GM12801 (cell line): Measurements from ENCODE around the gene PTPN18.

ENCODE experiments used
- TF ChIP-seq, protein P1 (sequence below): IDR thresholded peaks from one replicate; pipeline ENCODE4 v1.5.1; 2011; ENCODE audit warnings: control low read depth; ENCODE audit not compliant: insufficient read length; ENCODE audit errors: extremely low read depth

PTPN18 gene

DNA sequence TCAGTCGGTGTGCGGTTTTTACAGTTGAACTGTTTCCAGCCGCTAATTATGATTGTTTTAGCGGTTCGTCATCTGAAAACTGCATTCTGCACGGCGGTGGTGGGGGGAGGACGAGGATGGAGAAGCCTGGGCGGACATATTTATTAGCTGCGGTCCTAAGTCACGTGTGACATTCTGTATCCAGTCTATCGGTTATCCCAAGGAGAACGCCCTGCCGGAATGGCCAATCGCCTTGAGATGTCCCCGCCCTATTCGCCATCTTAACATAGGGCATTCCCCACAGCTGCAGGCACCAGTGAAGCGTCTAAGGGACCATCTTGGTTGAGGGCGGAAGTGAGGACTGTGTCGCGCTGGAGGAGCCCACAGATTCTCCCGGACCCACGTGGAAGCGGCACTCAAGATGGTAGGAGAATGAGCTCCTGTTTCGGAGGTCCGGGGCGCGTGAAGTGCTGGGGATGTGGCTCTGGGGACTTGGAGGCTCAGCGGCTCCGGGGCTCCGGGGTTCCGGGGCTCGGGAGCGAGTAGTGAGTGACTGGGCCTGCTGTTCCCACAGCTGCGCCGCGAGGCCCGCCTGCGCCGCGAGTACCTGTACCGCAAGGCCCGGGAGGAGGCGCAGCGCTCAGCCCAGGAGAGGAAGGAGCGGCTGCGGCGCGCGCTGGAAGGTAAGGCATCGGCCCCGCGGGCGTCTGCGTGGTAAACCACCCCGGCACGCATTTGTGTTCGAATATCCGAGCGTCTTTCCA, 13.2 kb upstream of the PTPN18 start, which contains the start of gene IMP4:
TSS of gene IMP4 (plus strand) at position 365 of the 743 bp plus-strand sequence. CDS start at position 401, 36 bp downstream.
- TF ChIP-seq, protein P1, sequence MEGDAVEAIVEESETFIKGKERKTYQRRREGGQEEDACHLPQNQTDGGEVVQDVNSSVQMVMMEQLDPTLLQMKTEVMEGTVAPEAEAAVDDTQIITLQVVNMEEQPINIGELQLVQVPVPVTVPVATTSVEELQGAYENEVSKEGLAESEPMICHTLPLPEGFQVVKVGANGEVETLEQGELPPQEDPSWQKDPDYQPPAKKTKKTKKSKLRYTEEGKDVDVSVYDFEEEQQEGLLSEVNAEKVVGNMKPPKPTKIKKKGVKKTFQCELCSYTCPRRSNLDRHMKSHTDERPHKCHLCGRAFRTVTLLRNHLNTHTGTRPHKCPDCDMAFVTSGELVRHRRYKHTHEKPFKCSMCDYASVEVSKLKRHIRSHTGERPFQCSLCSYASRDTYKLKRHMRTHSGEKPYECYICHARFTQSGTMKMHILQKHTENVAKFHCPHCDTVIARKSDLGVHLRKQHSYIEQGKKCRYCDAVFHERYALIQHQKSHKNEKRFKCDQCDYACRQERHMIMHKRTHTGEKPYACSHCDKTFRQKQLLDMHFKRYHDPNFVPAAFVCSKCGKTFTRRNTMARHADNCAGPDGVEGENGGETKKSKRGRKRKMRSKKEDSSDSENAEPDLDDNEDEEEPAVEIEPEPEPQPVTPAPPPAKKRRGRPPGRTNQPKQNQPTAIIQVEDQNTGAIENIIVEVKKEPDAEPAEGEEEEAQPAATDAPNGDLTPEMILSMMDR: no peak

DNA sequence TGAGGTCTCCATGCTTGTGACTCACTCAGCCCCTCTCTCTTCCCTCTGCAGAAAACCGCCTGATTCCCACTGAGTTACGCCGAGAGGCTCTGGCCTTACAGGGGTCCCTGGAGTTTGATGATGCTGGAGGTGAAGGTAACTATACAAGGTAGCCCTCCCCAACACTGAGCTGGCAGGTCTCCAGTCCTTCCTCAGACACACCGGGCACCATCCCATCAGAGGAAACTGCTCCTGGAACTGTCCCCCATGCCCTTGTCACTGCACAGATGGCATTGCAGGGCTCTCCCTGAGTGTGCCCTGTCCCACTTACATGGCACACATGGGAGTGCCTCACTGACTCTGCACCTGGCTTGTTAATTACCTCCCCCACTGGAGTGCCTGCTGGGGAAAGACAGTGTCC, 11.3 kb upstream of the PTPN18 start:
- TF ChIP-seq, protein P1: no peak

DNA sequence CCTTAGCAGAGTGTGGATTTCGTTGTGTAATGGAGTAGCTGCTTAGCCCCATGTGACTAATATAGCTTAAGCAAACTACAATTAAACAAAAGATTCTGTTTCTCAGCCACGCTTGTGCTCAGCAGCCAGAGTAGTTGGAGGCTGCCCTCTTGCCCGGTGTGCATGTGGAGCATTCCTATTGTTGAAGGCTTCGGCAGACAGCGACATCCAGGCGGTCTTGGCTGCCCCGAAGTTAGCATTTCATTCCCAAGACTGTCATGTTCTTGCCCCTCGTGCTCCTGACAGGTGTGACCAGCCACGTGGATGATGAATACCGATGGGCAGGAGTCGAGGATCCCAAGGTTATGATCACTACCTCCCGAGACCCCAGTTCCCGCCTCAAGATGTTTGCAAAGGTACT, 10.8 kb upstream of the PTPN18 start:
- TF ChIP-seq, protein P1: no peak

DNA sequence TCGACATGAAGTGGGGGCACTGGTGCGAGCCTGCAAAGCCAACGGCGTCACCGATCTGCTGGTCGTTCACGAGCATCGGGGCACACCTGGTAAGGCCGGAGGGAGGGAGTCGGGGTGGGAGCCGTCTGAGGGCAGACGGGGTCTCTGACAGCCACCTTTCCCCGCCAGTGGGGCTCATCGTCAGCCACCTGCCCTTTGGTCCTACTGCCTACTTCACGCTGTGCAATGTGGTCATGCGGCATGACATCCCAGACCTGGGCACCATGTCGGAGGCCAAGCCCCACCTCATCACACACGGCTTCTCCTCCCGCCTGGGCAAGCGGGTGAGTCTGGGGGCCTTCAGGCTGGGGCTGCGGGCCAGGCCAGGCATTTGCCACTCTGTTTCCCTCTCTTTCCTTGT, 10.2 kb upstream of the PTPN18 start:
- TF ChIP-seq, protein P1: no peak

DNA sequence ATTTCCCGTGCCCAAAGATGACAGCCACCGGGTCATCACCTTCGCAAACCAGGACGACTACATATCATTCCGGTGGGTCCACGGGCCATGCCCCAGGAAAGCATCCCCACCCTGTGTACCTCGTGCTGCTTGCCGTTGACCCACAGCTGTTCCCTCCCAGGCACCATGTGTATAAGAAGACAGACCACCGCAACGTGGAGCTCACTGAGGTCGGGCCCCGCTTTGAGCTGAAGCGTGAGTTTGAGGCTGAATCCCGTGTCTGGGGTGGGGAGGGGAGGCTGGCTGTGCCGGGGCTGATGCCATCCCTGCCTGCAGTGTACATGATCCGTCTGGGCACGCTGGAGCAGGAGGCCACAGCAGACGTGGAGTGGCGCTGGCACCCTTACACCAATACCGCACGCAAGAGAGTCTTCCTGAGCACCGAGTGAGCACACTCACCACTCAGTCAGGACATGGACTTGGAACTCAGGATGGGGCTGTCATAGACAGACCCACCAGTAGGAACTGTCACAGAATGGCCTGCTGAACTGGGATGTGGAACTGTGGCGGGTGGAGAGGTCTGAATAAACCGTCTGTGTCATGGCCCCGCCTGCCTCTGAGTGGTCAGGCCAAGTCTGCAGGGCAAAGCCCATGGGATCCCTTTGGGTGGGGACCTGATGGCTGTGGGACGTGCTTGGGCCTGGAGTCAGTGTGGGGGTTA, 9.7 kb upstream of the PTPN18 start:
- TF ChIP-seq, protein P1: no peak

DNA sequence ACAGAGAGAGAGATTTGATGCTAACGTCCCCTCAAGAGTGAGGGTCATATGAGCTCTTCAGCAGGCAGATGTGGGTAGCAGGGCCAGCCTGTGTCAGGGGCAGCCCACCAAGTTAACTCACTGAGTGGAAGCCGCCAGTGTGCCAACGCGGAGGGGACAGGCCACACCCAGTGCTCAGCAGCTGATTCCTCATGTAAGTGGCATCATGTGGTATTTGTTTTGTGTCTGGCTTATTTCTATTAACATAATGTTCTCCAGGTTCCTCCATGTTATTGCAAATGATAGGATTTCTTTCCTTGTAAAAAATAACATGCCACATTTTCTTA, 9.2 kb upstream of the PTPN18 start:
- TF ChIP-seq, protein P1: no peak

DNA sequence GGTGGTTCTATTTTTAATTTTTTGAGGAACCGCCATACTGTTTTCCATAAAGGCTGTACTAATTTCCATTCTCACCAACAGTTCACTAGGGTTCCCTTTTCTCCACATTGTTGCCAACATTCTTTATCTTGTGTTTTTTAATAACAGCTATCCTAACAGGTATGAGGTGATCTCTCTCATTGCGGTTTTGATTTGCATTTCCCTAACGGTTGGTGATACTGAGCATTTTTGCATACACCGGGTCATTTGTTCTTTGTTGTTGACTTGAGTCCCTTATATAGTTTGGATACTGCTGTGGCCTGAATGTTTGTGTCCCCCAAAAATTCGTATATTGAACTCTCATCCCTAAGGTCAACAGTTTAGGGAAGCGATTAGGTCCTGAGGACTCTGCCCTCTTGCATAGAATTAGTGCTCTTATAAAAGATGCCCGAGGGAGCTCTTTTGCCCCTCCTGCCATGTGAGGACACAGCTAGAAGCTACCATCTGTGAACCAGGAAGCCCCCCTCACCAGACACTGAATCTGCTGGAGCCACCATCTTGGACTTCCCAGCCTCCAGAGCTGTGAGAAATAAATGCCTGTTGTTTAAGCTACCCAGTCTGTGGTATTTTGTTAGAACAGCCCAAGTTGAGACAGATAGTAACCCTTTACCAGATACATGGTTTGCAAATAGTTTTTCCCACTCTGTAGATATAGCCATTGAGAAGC, 8.5 kb upstream of the PTPN18 start:
- TF ChIP-seq, protein P1: no peak
